Stimulated activated naive CD8-positive, alpha-beta T cell treated with anti-CD3 and anti-CD28 coated beads, Interleukin-15, amount 100 ng/mL, for 72 hours (primary cell): Measurements from ENCODE around the gene RHOD.
A peak's percentile ranks its signal among the peaks of the same experiment; 100 is the strongest.

Experiments used
- ATAC-seq: fragments of 150-1000 bp; cut with Tn5 transposase; 2 replicates; pipeline ENCODE4 v1.10.0; 2021; ENCODE audit warnings: mild to moderate bottlenecking, moderate library complexity
- DNase-seq, 2 donors: peaks; one replicate each; pipeline ENCODE4 v3.0.0; 2021 to 2022
- H3K27ac Mint-ChIP-seq, 2 donors: one replicate each; pipeline ENCODE4 v1.8.0; 2022; ENCODE audit warnings: mild to moderate bottlenecking in 2 of 2, mixed read lengths in 2 of 2, moderate library complexity in 2 of 2
- H3K27me3 Mint-ChIP-seq: one replicate; pipeline ENCODE4 v1.8.0; 2022; ENCODE audit warnings: mixed read lengths
- H3K4me1 Mint-ChIP-seq: one replicate; pipeline ENCODE4 v1.8.0; 2022; ENCODE audit warnings: mild to moderate bottlenecking, mixed read lengths
- H3K4me3 Mint-ChIP-seq, 2 donors: one replicate each; pipeline ENCODE4 v1.8.0; 2022; ENCODE audit warnings: mild to moderate bottlenecking in 2 of 2, mixed read lengths in 2 of 2, moderate library complexity in 1 of 2
- H3K9me3 Mint-ChIP-seq, 2 donors: one replicate each; pipeline ENCODE4 v1.8.0; 2022; ENCODE audit warnings: mixed read lengths in 2 of 2

The RHOD gene

GRCh38 chr11:67026941-67027340 lies 29.7 kb upstream of the RHOD start:
- H3K27me3 Mint-ChIP-seq = peaks cover 95% of the 10 kb centered on the region
- DNase-seq (no peak), ATAC-seq (no peak)
- H3K4me3 Mint-ChIP-seq = no peak overlapping the region
- peaks cover 38% of the 10 kb centered on the region for H3K4me1 Mint-ChIP-seq
- H3K27ac Mint-ChIP-seq = no peak overlapping the region
- no peaks in the 10 kb centered on the region for H3K9me3 Mint-ChIP-seq

DNA sequence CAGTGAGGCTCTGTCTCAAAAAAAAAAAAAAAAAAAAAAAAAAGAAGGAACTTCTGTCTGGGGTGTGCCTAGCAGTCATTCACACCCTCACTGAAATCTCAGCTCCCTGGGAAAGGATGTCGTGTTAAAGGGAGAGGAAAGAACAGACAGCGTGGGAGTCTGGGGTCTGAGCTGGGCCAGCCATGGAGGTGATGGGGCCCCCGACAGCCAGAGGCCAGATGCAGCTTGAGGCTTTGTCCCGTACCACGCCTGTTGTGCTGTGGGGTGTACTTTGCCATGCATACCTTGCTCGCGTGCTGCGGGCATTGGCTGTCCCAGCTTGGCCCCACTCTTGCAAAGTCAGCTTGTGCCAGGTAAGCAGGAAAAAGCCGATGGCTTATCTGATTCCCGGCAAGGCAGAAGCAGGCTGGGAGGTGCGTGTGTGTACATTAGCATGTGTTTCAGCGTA lies 29.1 kb upstream of the RHOD start:
- Mint-ChIP-seq H3K4me3 (no peak overlapping the region), H3K27me3 (peaks cover 95% of the 10 kb centered on the region), H3K9me3 (no peaks in the 10 kb centered on the region), H3K4me1 (peaks cover 36% of the 10 kb centered on the region), H3K27ac (no peak overlapping the region)
- no peak for DNase-seq
- no peak for ATAC-seq

DNA sequence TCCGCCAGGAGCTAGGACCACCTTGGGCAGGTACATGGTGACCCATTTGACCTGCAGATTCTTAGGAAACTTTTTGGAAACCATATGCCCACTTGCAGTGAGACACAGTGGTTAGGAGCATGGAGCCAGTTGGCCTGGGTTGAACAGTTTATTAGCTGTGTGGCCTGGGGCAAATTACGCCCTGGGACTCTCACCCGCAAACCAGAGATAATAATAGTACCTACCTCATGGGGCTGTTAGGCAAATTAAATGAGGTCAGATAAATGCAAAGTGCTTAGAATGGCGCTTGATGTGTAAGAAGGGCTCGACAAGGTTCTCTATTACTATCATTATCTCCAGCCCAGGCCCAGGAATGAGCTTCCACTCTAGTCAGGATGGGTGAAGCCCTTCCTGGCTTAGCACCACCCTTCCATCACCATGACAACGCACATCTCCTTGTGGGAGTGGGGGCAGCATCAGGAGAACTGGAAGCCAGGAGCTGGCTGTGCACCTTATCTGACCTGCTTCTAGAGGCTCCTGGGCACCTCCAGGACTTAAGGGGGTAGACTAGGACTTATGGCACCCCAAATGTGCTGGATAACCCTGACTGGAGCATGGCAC lies 28.6 kb upstream of the RHOD start:
- DNase-seq (no peak), ATAC-seq (no peak)
- no peak overlapping the region for H3K27ac Mint-ChIP-seq
- peaks cover 32% of the 10 kb centered on the region for H3K4me1 Mint-ChIP-seq
- H3K4me3 Mint-ChIP-seq = no peak overlapping the region
- no peaks in the 10 kb centered on the region for H3K9me3 Mint-ChIP-seq
- peaks cover 96% of the 10 kb centered on the region for H3K27me3 Mint-ChIP-seq

GRCh38 chr11:67029146-67029545 lies 27.5 kb upstream of the RHOD start:
- Mint-ChIP-seq H3K27me3 (peaks cover 94% of the 10 kb centered on the region), H3K4me3 (no peak overlapping the region), H3K9me3 (no peaks in the 10 kb centered on the region), H3K4me1 (peaks cover 30% of the 10 kb centered on the region), H3K27ac (no peak overlapping the region)
- DNase-seq = no peak
- ATAC-seq = no peak

- H3K27me3 Mint-ChIP-seq = peaks cover 78% of the 10 kb centered on the region
- DNase-seq (no peak), ATAC-seq (no peak)
- no peaks in the 10 kb centered on the region for H3K9me3 Mint-ChIP-seq
- no peak overlapping the region for H3K4me3 Mint-ChIP-seq
- peaks cover 13% of the 10 kb centered on the region for H3K4me1 Mint-ChIP-seq
- H3K27ac Mint-ChIP-seq = no peak overlapping the region
Observed at GRCh38 chr11:67030976-67031375, 25.7 kb upstream of the RHOD start.

- no peak overlapping the region for H3K4me3 Mint-ChIP-seq
- H3K4me1 Mint-ChIP-seq = peaks cover 13% of the 10 kb centered on the region
- DNase-seq = no peak
- no peaks in the 10 kb centered on the region for H3K9me3 Mint-ChIP-seq
- no peak overlapping the region for H3K27ac Mint-ChIP-seq
- ATAC-seq = no peak
- peaks cover 78% of the 10 kb centered on the region for H3K27me3 Mint-ChIP-seq
Observed at GRCh38 chr11:67031791-67032561, 24.7 kb upstream of the RHOD start.

DNA sequence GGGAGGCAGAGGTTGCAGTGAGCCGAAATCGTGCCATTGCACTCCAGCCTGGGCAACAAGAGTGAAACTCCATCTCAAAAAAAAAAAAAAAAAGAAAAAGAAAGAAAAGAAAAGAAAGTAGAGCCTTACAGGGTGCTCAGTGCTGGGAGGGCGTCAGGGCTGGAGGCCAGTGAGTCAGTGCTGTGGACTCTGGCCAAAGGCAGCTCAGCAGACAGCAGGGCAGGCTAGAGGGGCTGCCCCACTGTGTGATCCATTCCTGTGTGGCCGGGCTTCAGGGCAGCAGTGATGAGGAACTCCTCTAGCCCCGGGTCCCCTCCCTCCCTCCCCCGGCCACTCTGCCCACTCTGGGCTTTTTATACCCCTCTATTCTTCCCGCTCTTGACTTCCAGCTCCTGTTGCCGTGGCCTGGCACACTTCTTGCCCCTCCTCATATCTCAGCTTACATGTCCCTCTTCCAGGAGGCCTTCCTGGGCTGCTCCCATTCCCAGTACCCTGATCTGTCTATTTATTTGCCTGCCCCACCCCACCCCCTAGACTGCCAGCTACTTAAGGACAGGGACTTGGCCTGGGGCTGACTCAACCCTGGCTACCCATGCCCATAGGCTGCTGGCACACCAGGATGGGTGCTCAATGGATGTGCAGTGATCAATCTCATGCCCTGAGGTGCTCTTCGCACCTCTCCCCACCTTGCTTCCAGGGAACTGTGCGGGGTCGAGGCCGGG lies 23.7 kb upstream of the RHOD start:
- no peak for ATAC-seq
- Mint-ChIP-seq H3K27ac (no peak overlapping the region), H3K4me3 (no peak overlapping the region), H3K9me3 (no peaks in the 10 kb centered on the region), H3K27me3 (peaks cover 71% of the 10 kb centered on the region), H3K4me1 (peaks cover 13% of the 10 kb centered on the region)
- DNase-seq = no peak

GRCh38 chr11:67033661-67034166 lies 22.9 kb upstream of the RHOD start:
- no peak overlapping the region for H3K4me3 Mint-ChIP-seq
- no peaks in the 10 kb centered on the region for H3K9me3 Mint-ChIP-seq
- peaks cover 67% of the 10 kb centered on the region for H3K27me3 Mint-ChIP-seq
- no peak for DNase-seq
- no peak for ATAC-seq
- peaks cover 13% of the 10 kb centered on the region for H3K4me1 Mint-ChIP-seq
- H3K27ac Mint-ChIP-seq = no peak overlapping the region

DNA sequence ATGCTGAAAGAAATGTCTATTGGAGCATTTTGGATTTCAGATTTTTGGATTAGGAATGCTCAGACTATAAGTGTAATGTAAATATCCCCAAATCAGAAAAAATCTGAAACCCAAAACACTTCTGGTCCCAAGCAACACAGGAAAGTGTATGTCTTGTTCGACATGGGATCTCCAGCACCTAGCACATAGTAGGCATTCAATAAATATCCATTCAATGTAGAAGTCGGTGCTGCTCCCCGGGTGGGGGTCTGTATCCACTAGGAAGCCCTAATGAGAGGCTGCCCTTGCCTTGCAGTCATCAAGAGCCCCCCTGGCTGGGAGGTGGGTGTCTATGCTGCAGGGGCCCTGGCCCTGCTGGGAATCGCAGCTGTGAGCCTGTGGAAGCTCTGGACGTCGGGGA lies 22.3 kb upstream of the RHOD start:
- no peak for ATAC-seq
- no peak for DNase-seq

DNA sequence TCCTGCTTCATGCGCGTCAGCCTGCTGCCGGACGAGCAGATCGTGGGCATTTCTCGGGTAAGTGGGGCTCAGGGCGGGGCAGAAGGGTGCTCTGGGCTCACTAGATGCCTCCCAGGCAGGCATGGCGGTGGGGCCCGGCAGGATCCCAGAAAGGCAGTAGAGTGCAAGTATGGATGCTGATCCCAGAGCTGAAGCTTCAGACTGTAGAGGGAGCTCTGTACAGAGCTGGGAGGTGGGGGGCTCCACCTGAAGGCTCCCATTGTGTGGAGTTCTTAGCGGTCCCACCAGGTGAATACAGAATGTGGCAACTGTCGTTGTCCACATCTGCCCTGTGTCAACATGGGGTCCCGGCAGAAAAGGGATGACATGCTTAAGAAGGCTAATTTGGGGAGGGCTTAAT lies 16.5 kb upstream of the RHOD start:
- ATAC-seq (no peak), DNase-seq (no peak)
- Mint-ChIP-seq H3K27me3 (peaks cover 60% of the 10 kb centered on the region), H3K9me3 (no peaks in the 10 kb centered on the region), H3K4me3 (no peak overlapping the region), H3K27ac (no peak overlapping the region), H3K4me1 (no peaks in the 10 kb centered on the region)

More for the DNA sequence above, 22.3 kb upstream of the RHOD start:
- Mint-ChIP-seq H3K27ac (no peak overlapping the region), H3K4me1 (peaks cover 13% of the 10 kb centered on the region), H3K27me3 (peaks cover 61% of the 10 kb centered on the region), H3K4me3 (no peak overlapping the region), H3K9me3 (no peaks in the 10 kb centered on the region)

- Mint-ChIP-seq H3K9me3 (no peaks in the 10 kb centered on the region), H3K4me1 (no peaks in the 10 kb centered on the region), H3K27ac (no peak overlapping the region), H3K4me3 (no peak overlapping the region), H3K27me3 (peaks cover 58% of the 10 kb centered on the region)
- ATAC-seq (no peak), DNase-seq (no peak)
Observed at GRCh38 chr11:67041602-67042001, 15.0 kb upstream of the RHOD start.

DNA sequence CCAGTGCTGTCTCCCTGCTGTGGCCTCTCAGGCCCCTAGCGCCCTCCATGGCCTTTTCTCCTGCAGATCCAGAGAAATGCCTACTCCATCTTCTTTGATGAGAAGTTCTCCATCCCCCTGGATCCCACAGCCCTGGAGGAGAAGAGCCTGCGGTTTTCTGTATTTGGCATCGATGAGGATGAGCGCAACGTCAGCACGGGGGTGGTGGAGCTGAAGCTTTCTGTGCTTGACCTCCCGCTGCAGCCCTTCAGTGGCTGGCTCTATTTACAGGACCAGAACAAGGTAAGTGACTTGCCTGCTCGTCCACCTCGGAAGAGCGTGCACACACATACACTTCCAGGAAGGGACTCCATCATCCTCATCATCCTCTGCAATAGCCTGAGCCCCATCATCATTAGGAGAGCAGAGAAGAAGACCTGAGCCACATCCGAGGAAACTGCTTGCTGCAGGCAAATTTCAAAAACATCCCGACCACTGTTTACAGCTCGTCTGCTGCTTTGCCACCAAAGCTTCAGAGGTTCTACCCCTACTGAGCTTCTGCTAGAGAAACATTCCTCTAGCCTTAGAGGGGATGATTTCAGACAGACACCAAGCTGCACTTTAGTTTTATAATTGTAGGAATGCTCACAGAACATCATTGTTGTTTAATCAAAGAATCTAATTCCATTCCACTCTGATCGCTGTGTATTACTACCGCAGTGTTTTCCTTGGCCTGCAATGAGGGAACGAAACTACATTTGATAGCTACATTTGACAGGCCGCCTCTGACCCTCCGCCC lies 12.9 kb upstream of the RHOD start:
- no peak for DNase-seq
- no peaks in the 10 kb centered on the region for H3K9me3 Mint-ChIP-seq
- no peak for ATAC-seq
- H3K27me3 Mint-ChIP-seq = peaks cover 53% of the 10 kb centered on the region
- no peaks in the 10 kb centered on the region for H3K4me1 Mint-ChIP-seq
- no peak overlapping the region for H3K27ac Mint-ChIP-seq
- H3K4me3 Mint-ChIP-seq = no peak overlapping the region

DNA sequence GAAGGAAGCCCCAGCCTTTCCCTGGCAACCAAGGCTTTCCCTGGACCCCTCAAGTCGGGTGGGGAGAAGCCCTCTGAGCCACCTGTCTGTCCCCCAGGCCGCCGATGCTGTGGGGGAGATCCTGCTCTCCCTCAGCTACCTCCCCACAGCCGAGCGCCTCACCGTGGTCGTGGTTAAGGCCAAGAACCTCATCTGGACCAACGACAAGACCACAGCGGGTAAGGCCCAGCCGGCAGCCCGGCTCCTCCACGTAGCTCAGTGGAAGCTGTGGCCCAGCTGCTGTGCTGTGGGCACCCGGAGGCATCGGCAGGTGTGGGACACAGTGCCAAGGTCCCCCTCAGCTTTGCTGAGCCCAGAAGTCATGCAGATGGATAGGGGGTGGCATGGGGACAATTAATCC lies 12.2 kb upstream of the RHOD start:
- ATAC-seq (no peak), DNase-seq (no peak)
- Mint-ChIP-seq H3K4me1 (no peaks in the 10 kb centered on the region), H3K27me3 (peaks cover 60% of the 10 kb centered on the region), H3K4me3 (no peak overlapping the region), H3K9me3 (no peaks in the 10 kb centered on the region), H3K27ac (no peak overlapping the region)

GRCh38 chr11:67045314-67045713 lies 11.3 kb upstream of the RHOD start:
- DNase-seq (no peak), ATAC-seq (no peak)
- peak overlapping the region in 1 of 2 donors; percentile 88 for H3K27ac Mint-ChIP-seq
- H3K4me3 Mint-ChIP-seq = no peak overlapping the region
- no peaks in the 10 kb centered on the region for H3K9me3 Mint-ChIP-seq
- H3K4me1 Mint-ChIP-seq = no peaks in the 10 kb centered on the region
- H3K27me3 Mint-ChIP-seq = peaks cover 58% of the 10 kb centered on the region

- H3K4me1 Mint-ChIP-seq = no peaks in the 10 kb centered on the region
- DNase-seq (no peak), ATAC-seq (no peak)
- H3K4me3 Mint-ChIP-seq = no peak overlapping the region
- no peaks in the 10 kb centered on the region for H3K9me3 Mint-ChIP-seq
- H3K27ac Mint-ChIP-seq = no peak overlapping the region
- peaks cover 66% of the 10 kb centered on the region for H3K27me3 Mint-ChIP-seq
Observed at GRCh38 chr11:67048515-67049130, 8.0 kb upstream of the RHOD start.
